ENCODE results near the gene OR51B4.

GRCh38 chr11:5303626-5304025, 1.9 kb upstream of the OR51B4 start:
- no peak for TF ChIP-seq RFX5 (IDR thresholded peaks at IDR 0.05; ENCODE audit: low read length)
- no peak for TF ChIP-seq RAD21 (IDR thresholded peaks at IDR 0.05; ENCODE audit: low read length)
- no peak for TF ChIP-seq USF2 (IDR thresholded peaks at IDR 0.05; ENCODE audit: borderline replicate concordance, low read depth, low read length)
- TF ChIP-seq NRF1 (IDR thresholded peaks at IDR 0.05; ENCODE audit: low read depth, low read length), result no peak
- no peak for TF ChIP-seq CTCF (IDR thresholded peaks at IDR 0.05)
- TF ChIP-seq TCF12 (IDR thresholded peaks at IDR 0.05), result no peak
- TF ChIP-seq PBX3 (IDR thresholded peaks at IDR 0.05), result no peak
- no peak for TF ChIP-seq REST (IDR thresholded peaks at IDR 0.05; ENCODE audit: low read depth, low read length)
- no peak for TF ChIP-seq ELF1 (IDR thresholded peaks at IDR 0.05)
- no peak for TF ChIP-seq TAF1 (IDR thresholded peaks at IDR 0.05; ENCODE audit: borderline replicate concordance, low read depth, low read length)
- TF ChIP-seq EP300 (IDR thresholded peaks at IDR 0.05; ENCODE audit: borderline replicate concordance in 1 of 2, low read depth in 1 of 2, low read length in 1 of 2), result no peak
- TF ChIP-seq YY1 (IDR thresholded peaks at IDR 0.05; ENCODE audit: low read depth), result no peak
- no peak for TF ChIP-seq POLR2AphosphoS5 (IDR thresholded peaks at IDR 0.05; ENCODE audit: low read depth, low read length)
- no peak for TF ChIP-seq SIN3A (IDR thresholded peaks at IDR 0.05; ENCODE audit: borderline replicate concordance, low read depth, low read length)
